HL-60 (cell line): ENCODE data around the gene TXNDC16.
A peak's percentile ranks its signal among the peaks of the same experiment; 100 is the strongest.

Experiments used
- CTCF ChIP-seq: IDR thresholded peaks from one replicate; pipeline ENCODE4 v1.5.1; 2011; ENCODE audit warnings: low read length, control low read depth, inconsistent platforms; ENCODE audit not compliant: insufficient read depth
- GABPA ChIP-seq: IDR thresholded peaks from 2 replicates; pipeline ENCODE4 v1.6.1; 2012; ENCODE audit warnings: low read depth
- POLR2AphosphoS5 ChIP-seq: IDR thresholded peaks from 2 replicates; pipeline ENCODE4 v1.6.1; 2012; ENCODE audit warnings: low read depth
- REST ChIP-seq: IDR thresholded peaks from 2 replicates; pipeline ENCODE4 v1.6.1; 2012; ENCODE audit warnings: low read depth; ENCODE audit not compliant: insufficient replicate concordance
- SPI1 ChIP-seq: IDR thresholded peaks from 2 replicates; pipeline ENCODE4 v1.6.1; 2012; ENCODE audit warnings: low read depth, mild to moderate bottlenecking, borderline replicate concordance

- peak; percentile 33 for TF ChIP-seq CTCF
- TF ChIP-seq POLR2AphosphoS5: no peak
- TF ChIP-seq REST: no peak
- no peak for TF ChIP-seq GABPA
- peak; percentile 50; the same call in 1 of the 2 replicates for TF ChIP-seq SPI1
Observed at GRCh38 chr14:52551696-52552062, 626 bp downstream of the TXNDC16 start.
